ENCODE results near the gene TXNDC12.

Gene TXNDC12

DNA sequence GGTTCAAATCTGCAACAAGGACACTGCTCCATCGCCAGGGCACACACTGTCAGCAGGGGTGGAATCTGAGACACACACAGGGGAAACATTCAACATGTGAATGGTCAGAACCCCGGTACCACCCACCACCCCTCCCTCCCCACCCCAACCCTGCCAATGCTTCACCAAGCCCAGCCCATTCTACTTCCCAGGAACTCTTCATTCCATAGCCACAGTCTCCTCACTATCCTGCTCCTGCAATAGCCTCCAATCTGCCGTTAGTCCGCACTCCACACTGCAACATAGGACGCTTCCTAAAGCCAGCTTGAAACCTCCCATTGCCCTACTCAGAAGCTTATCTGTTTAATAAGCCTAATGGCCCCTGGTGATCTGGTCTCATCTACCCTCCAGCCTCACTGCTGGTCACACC, 57.0 kb downstream of the TXNDC12 start:
- no peak for DNase-seq (ENCODE audit: low read depth)

DNA sequence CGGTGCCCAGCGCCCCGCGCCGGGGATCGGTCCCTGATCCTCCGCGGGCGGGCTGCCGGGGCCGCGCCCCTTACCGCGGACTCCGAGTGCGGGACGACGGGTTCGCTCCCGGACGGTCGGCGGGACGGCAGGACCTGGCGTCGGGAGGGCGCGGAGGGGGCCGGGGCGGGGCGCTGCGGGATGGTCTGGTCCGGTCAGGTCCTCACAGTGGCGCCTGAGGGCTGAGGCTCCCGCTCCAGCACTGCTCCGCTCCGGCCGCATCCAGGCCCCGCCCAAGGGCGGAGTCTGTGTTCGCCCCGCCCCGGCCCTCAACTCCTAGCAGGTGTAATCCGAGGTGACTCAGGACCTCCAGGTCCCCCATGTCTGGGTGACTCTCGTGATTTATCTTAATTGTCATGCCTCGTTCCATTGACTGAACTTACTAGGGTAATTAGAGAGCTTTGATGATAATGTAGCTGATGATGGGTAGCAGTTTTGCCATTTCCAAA, 64.5 kb downstream of the TXNDC12 start, which contains the start of gene RAB3B:
TSS of gene RAB3B (minus strand) at position 223 of the 488 bp plus-strand sequence. CDS start 13,583 bp downstream, outside the sequence.
- no peak for DNase-seq (ENCODE audit: low read depth)

DNA sequence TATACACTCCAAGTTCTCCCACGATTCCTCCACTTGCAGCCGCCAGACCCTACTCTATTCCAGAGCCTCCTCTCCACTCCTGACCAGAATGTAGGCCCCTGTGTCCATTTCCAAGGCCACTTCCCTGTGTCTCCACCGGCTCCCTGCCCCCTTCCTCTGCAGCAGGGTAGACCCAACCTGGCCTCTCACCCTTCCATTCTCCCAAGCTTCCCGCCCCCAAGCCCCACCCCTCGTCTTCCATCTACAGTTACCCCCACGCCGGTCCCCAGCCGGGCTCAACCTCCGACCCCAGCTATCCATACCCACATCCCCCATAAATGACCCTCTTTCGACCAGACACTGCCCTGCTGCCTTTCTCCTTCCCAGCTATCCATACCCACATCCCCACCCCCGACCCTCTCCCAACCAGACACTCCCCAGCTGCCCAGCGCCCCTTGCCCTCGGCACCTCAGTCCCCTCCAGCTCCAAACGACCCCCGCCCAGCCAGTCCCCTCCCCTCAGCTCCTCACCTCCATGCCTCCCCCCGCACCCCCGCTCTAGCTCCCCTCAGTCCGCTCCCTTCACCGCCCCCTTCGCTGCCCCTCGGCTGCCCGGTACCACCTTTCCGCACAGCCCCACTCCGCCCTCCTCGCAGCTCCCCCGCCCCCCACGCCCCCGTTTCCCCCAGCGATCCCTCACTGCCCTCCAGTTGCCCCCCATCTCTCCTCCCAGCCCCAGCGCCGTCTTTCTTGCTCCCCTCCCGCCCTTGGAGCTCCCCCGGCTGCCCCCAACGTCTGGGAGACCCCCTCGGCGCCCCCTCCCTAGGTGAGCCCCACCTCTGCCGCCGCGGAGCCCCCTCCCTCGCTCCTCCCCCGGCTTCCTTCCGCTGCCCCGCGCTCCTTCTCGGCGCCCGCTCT, 65.2 kb downstream of the TXNDC12 start:
- DNase-seq (ENCODE audit: low read depth): no peak

DNA sequence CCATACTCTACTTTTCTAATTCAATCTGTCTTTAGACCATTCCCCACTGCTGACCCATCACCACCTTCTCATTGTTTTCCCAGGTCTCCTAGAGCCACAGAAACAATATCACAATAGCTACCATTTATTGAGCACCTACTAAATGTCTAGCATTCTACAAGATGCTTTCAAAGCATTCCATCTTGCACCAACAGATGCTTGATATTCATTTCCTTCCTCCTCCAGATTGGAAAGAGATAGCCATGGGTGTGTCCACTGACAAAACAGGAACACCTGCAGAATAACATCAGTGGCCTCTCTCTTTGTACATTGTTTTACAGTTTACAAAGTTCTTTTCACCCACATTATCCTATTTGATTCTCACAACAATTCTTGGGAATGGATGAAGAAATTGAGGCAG, 66.7 kb downstream of the TXNDC12 start:
- no peak for DNase-seq (ENCODE audit: low read depth)

DNA sequence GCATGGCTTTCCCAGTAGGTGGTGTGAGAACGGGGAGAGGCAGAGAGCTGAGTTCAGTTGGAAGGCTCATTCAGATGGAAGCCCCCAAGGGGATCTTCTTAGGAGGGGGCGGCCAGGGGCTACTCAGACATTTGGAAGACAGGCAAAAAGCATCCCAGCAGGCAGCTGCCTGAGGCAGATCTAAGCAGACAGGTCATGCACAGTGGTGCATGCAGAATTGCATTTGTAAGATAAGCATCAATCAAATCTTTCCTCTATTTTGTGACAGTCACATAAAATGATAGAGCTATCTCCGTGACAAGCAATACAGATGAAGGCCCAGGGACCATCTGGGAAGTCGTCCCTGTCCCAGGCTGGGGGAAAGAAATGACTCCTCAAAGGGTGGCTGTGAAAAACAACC, 68.3 kb downstream of the TXNDC12 start:
- no peak for DNase-seq (ENCODE audit: low read depth)

DNA sequence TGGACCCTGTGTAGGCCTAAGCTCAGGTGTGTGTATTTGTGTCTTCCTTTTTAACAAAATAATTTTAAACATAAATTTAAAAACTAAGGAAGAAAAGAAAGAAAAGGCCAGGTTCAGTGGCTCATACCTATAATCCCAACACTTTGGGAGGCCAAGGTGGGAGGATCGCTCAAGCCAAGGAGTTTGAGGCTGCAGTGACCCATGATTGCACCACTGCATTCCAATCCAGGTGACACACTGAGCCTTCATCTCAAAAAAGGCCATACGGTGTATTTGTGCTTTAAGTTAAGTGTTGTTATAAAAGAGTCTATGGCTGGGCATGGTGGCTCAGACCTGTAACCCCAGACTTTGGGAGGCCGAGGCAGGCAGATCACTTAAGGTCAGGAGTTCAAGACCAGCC, 72.8 kb downstream of the TXNDC12 start:
- DNase-seq (ENCODE audit: low read depth): no peak

DNA sequence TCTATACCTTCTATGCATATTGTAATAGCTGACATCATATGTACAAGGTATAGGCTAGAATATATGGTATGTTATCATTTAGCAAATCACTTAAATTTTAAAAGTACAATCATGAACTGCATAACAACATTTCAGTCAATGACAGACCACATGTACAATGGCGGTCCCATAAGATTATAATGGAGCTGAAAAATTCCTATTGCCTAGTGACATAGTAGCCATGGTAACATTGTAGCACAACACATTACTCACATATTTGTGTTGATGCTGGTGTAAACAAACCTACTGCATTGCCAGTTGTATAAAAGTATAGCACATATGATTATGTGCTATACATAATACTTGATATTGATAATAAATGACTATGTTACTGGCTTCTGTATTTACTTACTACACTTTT, 73.4 kb downstream of the TXNDC12 start:
- DNase-seq (ENCODE audit: low read depth): no peak

DNA sequence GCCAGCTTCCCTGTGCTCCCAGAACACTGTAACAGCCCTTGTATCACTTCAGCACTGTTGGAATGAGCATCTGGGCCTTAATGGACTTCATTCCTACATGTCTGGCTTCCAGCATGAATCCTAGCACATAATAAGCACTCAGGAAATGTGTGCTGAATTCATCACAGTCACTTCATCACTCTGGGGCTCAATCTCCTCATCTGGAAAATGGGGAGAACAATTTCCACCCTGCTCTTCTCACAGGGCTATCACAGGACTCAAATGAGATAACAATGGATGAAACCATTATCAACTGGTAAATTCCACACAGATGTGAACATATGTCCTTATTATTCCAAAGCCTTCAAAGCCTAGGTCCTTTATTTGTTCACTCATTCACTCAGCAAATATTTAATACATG, 76.9 kb downstream of the TXNDC12 start:
- DNase-seq (ENCODE audit: low read depth): no peak

DNA sequence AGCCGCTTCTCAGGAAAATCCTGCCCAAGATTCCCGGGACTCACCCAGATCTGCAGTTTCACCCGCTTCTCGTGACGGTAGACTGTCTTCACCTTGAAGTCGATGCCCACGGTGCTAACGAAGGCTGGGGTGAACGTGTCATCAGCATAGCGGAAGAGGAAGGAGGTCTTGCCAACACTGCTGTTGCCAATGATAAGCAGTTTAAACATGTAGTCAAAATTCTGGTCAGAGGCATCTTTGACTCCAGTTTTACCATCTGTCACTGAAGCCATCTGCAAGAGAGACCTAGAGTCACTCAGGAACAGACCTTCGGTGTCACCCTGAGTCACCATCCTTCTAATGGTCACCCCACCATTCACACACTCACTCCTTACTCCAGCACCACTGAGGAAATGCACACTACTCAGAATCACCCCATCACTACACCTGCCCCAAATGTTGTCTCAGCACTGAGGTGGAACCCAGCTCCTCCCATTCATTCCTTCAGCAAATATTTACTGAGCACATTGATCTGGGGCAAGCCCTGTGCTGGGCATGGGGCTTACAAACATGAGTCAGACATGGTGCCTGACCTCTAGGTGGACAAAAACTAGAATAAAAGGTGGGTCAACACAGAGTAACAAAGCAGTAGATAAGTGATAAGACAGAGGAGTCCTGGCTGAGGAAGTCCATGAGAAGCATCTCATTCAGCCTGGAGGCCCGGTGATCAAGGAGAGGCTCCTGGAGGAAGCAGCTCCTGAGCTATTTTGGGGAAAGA, 78.0 kb downstream of the TXNDC12 start:
- DNase-seq (ENCODE audit: low read depth): no peak

DNA sequence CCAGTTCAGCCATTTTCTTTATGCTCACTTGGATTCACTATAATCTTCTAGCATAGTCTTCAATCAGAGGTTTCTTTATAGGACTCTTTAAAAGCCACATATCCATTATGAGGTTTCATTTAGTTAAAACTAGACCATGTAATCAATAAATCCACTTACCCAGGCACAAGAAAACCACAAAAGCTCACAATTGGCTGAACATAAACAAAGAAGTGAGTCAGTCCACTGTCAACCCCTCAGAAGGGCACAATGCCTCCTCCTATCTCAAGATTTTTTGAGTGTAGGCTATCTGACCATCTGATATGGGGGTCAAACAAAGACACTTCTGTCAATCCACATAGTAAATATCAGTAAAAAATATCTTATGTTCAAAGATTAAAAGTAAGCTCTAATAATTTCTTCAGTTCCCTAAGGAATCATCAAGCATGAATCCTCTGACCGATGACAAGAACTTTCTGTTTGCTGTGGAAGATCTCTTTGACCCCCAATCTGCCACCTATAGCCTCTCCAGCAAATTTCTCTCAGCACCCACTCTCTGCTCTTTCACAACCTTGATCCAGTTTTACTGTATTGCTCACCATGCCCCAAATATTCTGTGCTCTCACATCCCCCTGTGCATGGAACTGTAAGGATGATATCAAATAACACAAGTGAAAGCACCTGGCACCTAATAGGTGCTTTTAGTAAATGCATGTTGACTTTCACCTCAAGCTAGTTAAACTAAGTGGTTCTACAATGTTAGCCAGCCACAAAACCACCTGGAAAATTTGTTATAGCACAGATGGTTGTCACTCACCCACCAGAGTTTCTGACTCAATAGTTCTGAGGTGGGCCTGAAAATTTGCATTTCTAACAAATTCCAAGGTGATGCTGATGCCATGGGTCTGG, 81.2 kb downstream of the TXNDC12 start:
- DNase-seq (ENCODE audit: low read depth): no peak
